Neuron (in vitro differentiated cells): ENCODE data around the gene DYRK3.
A peak's percentile ranks its signal among the peaks of the same experiment; 100 is the strongest.

Source experiments
- H2AFZ ChIP-seq: one replicate; pipeline ENCODE4 v1.6.1; 2013; ENCODE audit warnings: low read depth, mild to moderate bottlenecking, inconsistent platforms, low read length, moderate library complexity
- H3K27me3 ChIP-seq: one replicate; pipeline ENCODE4 v1.6.1; 2013; ENCODE audit warnings: low read length; ENCODE audit not compliant: insufficient read depth
- H3K36me3 ChIP-seq: one replicate; pipeline ENCODE4 v1.6.1; 2013; ENCODE audit warnings: low read length; ENCODE audit not compliant: insufficient read depth
- H3K4me1 ChIP-seq: one replicate; pipeline ENCODE4 v1.6.1; 2013; ENCODE audit warnings: low read length; ENCODE audit not compliant: insufficient read depth
- H3K4me3 ChIP-seq: 2 replicates; pipeline ENCODE4 v1.5.1; 2013; ENCODE audit warnings: mild to moderate bottlenecking, low read length, moderate library complexity
- H3K9me3 ChIP-seq: one replicate; pipeline ENCODE4 v1.6.1; 2013; ENCODE audit warnings: low read length

Gene DYRK3

GRCh38 chr1:206685334-206685768, 50.0 kb downstream of the DYRK3 start:
- H3K27me3 ChIP-seq: peaks cover 30% of the 10 kb centered on the region
- no peak overlapping the region for H2AFZ ChIP-seq
- no peaks in the 10 kb centered on the region for H3K9me3 ChIP-seq
- no peaks in the 10 kb centered on the region for H3K36me3 ChIP-seq
- H3K4me1 ChIP-seq: peaks cover 32% of the 10 kb centered on the region
- H3K4me3 ChIP-seq: peak overlapping the region; percentile 82

GRCh38 chr1:206685769-206686477, 50.6 kb downstream of the DYRK3 start:
- peaks cover 36% of the 10 kb centered on the region for H3K4me1 ChIP-seq
- H3K27me3 ChIP-seq: peaks cover 26% of the 10 kb centered on the region
- no peaks in the 10 kb centered on the region for H3K36me3 ChIP-seq
- H2AFZ ChIP-seq: peak overlapping the region; percentile 9
- no peaks in the 10 kb centered on the region for H3K9me3 ChIP-seq
- peak overlapping the region; percentile 82 for H3K4me3 ChIP-seq

- no peak overlapping the region for H2AFZ ChIP-seq
- peak overlapping the region; percentile 82 for H3K4me3 ChIP-seq
- H3K9me3 ChIP-seq: no peaks in the 10 kb centered on the region
- H3K36me3 ChIP-seq: no peaks in the 10 kb centered on the region
- peaks cover 42% of the 10 kb centered on the region for H3K4me1 ChIP-seq
- peaks cover 20% of the 10 kb centered on the region for H3K27me3 ChIP-seq
These were observed 51.3 kb downstream of the DYRK3 start for GRCh38 chr1:206686478-206687249.

- peaks cover 49% of the 10 kb centered on the region for H3K4me1 ChIP-seq
- peak overlapping the region; percentile 82 for H3K4me3 ChIP-seq
- H3K27me3 ChIP-seq: peaks cover 17% of the 10 kb centered on the region
- no peaks in the 10 kb centered on the region for H3K36me3 ChIP-seq
- H3K9me3 ChIP-seq: no peaks in the 10 kb centered on the region
- H2AFZ ChIP-seq: no peak overlapping the region
These were observed 52.0 kb downstream of the DYRK3 start for GRCh38 chr1:206687251-206687914.

GRCh38 chr1:206687915-206688442, 52.6 kb downstream of the DYRK3 start:
- Histone ChIP-seq H3K4me1 (peaks cover 51% of the 10 kb centered on the region), H3K36me3 (no peaks in the 10 kb centered on the region), H3K27me3 (peaks cover 11% of the 10 kb centered on the region), H3K4me3 (peak overlapping the region; percentile 82), H2AFZ (no peak overlapping the region), H3K9me3 (no peaks in the 10 kb centered on the region)

GRCh38 chr1:206690516-206690915, 55.2 kb downstream of the DYRK3 start:
- Histone ChIP-seq H3K36me3 (no peaks in the 10 kb centered on the region), H3K9me3 (no peaks in the 10 kb centered on the region), H3K4me3 (no peak overlapping the region), H3K27me3 (no peaks in the 10 kb centered on the region), H2AFZ (no peak overlapping the region), H3K4me1 (peaks cover 58% of the 10 kb centered on the region)

GRCh38 chr1:206691604-206692003, 56.3 kb downstream of the DYRK3 start:
- peaks cover 54% of the 10 kb centered on the region for H3K4me1 ChIP-seq
- no peak overlapping the region for H2AFZ ChIP-seq
- no peaks in the 10 kb centered on the region for H3K9me3 ChIP-seq
- H3K4me3 ChIP-seq: no peak overlapping the region
- H3K36me3 ChIP-seq: peaks cover 7% of the 10 kb centered on the region
- H3K27me3 ChIP-seq: no peaks in the 10 kb centered on the region

GRCh38 chr1:206693029-206693428, 57.7 kb downstream of the DYRK3 start:
- no peak overlapping the region for H2AFZ ChIP-seq
- peaks cover 40% of the 10 kb centered on the region for H3K4me1 ChIP-seq
- H3K27me3 ChIP-seq: no peaks in the 10 kb centered on the region
- H3K4me3 ChIP-seq: no peak overlapping the region
- peaks cover 8% of the 10 kb centered on the region for H3K9me3 ChIP-seq
- peaks cover 12% of the 10 kb centered on the region for H3K36me3 ChIP-seq

GRCh38 chr1:206693592-206693991, 58.3 kb downstream of the DYRK3 start:
- Histone ChIP-seq H3K4me3 (no peak overlapping the region), H3K27me3 (no peaks in the 10 kb centered on the region), H3K4me1 (peaks cover 36% of the 10 kb centered on the region), H3K9me3 (peaks cover 8% of the 10 kb centered on the region), H2AFZ (no peak overlapping the region), H3K36me3 (peaks cover 12% of the 10 kb centered on the region)

- Histone ChIP-seq H3K4me3 (no peak overlapping the region), H3K36me3 (peaks cover 12% of the 10 kb centered on the region), H3K27me3 (no peaks in the 10 kb centered on the region), H3K4me1 (peaks cover 29% of the 10 kb centered on the region), H3K9me3 (peaks cover 8% of the 10 kb centered on the region), H2AFZ (no peak overlapping the region)
These were observed 59.1 kb downstream of the DYRK3 start for GRCh38 chr1:206694171-206695124.

GRCh38 chr1:206695733-206696132, 60.4 kb downstream of the DYRK3 start:
- Histone ChIP-seq H3K36me3 (peaks cover 12% of the 10 kb centered on the region), H3K4me3 (no peak overlapping the region), H3K9me3 (peaks cover 8% of the 10 kb centered on the region), H3K4me1 (peaks cover 27% of the 10 kb centered on the region), H2AFZ (no peak overlapping the region), H3K27me3 (no peaks in the 10 kb centered on the region)
